Neuron (in vitro differentiated cells): ENCODE data around the gene EHD4.

ENCODE experiments used
- H2AFZ ChIP-seq: one replicate; pipeline ENCODE4 v1.6.1; 2013; ENCODE audit warnings: low read depth, mild to moderate bottlenecking, inconsistent platforms, low read length, moderate library complexity
- H3K27me3 ChIP-seq: one replicate; pipeline ENCODE4 v1.6.1; 2013; ENCODE audit warnings: low read length; ENCODE audit not compliant: insufficient read depth
- H3K36me3 ChIP-seq: one replicate; pipeline ENCODE4 v1.6.1; 2013; ENCODE audit warnings: low read length; ENCODE audit not compliant: insufficient read depth
- H3K4me1 ChIP-seq: one replicate; pipeline ENCODE4 v1.6.1; 2013; ENCODE audit warnings: low read length; ENCODE audit not compliant: insufficient read depth
- H3K4me3 ChIP-seq: 2 replicates; pipeline ENCODE4 v1.5.1; 2013; ENCODE audit warnings: mild to moderate bottlenecking, low read length, moderate library complexity
- H3K9me3 ChIP-seq: one replicate; pipeline ENCODE4 v1.6.1; 2013; ENCODE audit warnings: low read length

Gene EHD4

GRCh38 chr15:41855261-41855961 lies 116.9 kb downstream of the EHD4 start:
- Histone ChIP-seq H3K4me3 (no peak overlapping the region), H2AFZ (no peak overlapping the region), H3K9me3 (no peaks in the 10 kb centered on the region), H3K27me3 (no peaks in the 10 kb centered on the region), H3K4me1 (peaks cover 7% of the 10 kb centered on the region), H3K36me3 (no peaks in the 10 kb centered on the region)

DNA sequence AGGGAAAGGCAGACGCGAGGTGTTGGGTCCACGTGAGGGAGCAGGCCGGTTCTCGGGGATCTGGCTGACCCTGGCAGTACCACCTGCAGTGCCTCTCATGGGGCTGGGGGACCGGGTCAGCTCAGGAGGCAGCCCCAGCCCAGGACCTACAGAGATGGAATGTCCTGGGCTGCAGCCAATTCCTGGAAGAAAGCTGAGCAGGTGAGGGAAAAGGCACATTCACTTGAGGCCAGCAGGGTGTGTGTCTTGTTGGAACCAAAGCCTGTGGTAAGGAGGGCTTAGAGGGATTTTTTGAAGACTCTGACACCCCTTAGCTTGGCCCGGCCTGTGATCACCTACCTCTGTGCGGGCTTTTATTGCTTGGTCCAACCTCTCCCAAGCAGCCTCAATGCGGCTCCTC lies 117.9 kb downstream of the EHD4 start:
- Histone ChIP-seq H3K36me3 (no peaks in the 10 kb centered on the region), H3K27me3 (no peaks in the 10 kb centered on the region)

DNA sequence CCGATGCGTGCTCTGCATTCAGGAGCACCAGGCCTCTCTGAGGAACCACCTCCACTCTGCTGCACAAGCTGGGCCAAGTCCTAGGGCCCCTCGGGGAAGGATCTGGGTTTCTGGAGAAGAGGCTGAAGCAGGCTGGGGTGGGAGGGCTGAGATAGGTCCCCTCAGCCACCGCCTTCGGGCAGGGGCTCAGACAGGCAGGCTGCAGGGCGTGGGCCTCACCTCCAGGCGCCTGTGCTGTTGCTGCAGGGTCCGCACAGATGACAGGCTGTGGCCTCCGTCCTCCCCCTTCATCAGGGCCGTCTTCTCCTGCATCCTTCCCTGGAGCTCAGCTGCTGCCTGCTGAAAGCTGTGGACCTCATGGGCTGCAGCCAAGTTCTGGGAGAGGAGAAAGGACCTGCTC lies 118.5 kb downstream of the EHD4 start:
- H3K4me3 ChIP-seq, result no peak overlapping the region
- peaks cover under 1% of the 10 kb centered on the region for H3K36me3 ChIP-seq
- H3K4me1 ChIP-seq, result peaks cover 7% of the 10 kb centered on the region
- no peak overlapping the region for H2AFZ ChIP-seq
- H3K27me3 ChIP-seq, result no peaks in the 10 kb centered on the region
- H3K9me3 ChIP-seq, result no peaks in the 10 kb centered on the region

More for the DNA sequence above, 117.9 kb downstream of the EHD4 start:
- Histone ChIP-seq H2AFZ (no peak overlapping the region), H3K4me1 (peaks cover 7% of the 10 kb centered on the region), H3K4me3 (no peak overlapping the region), H3K9me3 (no peaks in the 10 kb centered on the region)

DNA sequence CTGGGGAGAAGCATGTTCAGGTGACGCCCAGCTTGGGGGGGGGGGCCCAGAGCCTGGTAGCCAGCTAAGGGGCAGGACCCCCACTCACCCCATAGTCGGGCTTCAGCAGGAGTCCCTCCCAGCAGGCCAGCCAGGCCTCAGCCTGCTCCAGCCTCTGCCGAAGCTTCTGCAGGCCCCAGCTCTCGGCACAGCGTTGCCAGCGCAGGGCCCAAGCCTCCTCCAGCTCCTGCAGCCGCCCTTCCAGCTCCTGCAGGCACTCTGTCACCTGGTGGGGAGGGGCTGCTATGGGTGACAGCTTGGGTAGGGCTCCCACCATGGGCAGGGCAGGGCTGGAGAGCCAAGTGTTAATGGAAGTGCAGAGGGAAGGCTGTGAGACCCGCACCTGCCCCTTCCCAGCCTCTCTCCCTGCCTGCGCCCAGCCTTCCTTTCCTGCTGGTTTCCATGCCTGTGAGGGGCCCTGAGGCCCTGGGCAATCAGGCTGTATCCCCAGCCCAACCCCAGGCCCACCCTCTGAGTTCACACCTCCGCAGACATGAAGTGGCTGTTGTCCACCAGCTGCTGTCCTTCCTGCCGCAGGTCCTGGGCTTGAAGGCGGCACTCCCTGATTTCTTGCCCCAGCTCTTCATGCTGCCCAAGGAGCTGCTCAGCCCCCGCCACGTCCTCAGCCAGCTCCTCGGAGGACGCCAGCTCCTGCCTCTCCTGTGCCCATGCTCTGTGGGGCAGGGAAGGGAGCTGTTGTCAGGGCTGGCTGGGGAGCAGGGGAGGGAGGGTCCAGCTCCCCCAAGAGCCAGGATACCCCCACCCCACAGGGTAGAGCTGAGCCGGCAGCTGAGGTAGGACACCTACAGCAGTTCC lies 119.4 kb downstream of the EHD4 start:
- peaks cover 9% of the 10 kb centered on the region for H3K36me3 ChIP-seq
- H3K9me3 ChIP-seq, result no peaks in the 10 kb centered on the region
- no peaks in the 10 kb centered on the region for H3K27me3 ChIP-seq
- H3K4me3 ChIP-seq, result no peak overlapping the region
- H3K4me1 ChIP-seq, result peaks cover 7% of the 10 kb centered on the region
- no peak overlapping the region for H2AFZ ChIP-seq

- Histone ChIP-seq H3K27me3 (no peaks in the 10 kb centered on the region), H3K9me3 (no peaks in the 10 kb centered on the region), H3K4me3 (no peak overlapping the region), H3K36me3 (peaks cover 20% of the 10 kb centered on the region), H2AFZ (no peak overlapping the region), H3K4me1 (peaks cover 7% of the 10 kb centered on the region)
Measured at GRCh38 chr15:41851755-41852370, 120.5 kb downstream of the EHD4 start.

GRCh38 chr15:41851167-41851523 lies 121.2 kb downstream of the EHD4 start:
- H3K9me3 ChIP-seq, result no peaks in the 10 kb centered on the region
- H3K27me3 ChIP-seq, result no peaks in the 10 kb centered on the region
- H2AFZ ChIP-seq, result no peak overlapping the region
- peaks cover 7% of the 10 kb centered on the region for H3K4me1 ChIP-seq
- no peak overlapping the region for H3K4me3 ChIP-seq
- peaks cover 26% of the 10 kb centered on the region for H3K36me3 ChIP-seq

- Histone ChIP-seq H3K4me1 (peaks cover 7% of the 10 kb centered on the region), H3K4me3 (no peak overlapping the region), H3K9me3 (no peaks in the 10 kb centered on the region), H2AFZ (no peak overlapping the region), H3K27me3 (no peaks in the 10 kb centered on the region), H3K36me3 (peaks cover 29% of the 10 kb centered on the region)
Measured at GRCh38 chr15:41850482-41851166, 121.7 kb downstream of the EHD4 start.

GRCh38 chr15:41849861-41850260 lies 122.5 kb downstream of the EHD4 start:
- Histone ChIP-seq H3K36me3 (peaks cover 29% of the 10 kb centered on the region), H2AFZ (no peak overlapping the region), H3K4me1 (no peaks in the 10 kb centered on the region), H3K9me3 (no peaks in the 10 kb centered on the region), H3K4me3 (no peak overlapping the region), H3K27me3 (no peaks in the 10 kb centered on the region)

DNA sequence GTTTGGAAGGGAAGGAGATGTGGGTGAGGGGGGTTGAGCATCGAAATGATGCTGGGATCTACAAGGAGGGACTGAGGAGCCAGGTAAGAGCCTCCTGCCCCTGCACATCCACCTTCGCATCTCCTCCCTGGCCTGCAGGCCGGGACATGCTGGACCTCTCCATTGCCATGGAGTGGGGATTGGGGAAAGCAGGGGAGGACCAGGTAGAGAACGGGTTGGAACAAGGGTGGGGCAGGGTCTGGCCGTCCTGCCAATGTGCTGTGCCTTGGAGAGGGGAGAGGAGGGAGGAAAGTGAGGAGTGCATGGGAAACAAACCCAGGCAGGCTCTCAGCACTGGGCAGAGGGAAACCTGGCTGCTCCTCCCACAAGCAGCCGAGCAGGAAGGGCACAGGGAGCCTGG lies 123.2 kb downstream of the EHD4 start:
- Histone ChIP-seq H2AFZ (no peak overlapping the region), H3K36me3 (peaks cover 29% of the 10 kb centered on the region), H3K4me1 (no peaks in the 10 kb centered on the region), H3K4me3 (no peak overlapping the region), H3K9me3 (no peaks in the 10 kb centered on the region), H3K27me3 (no peaks in the 10 kb centered on the region)

DNA sequence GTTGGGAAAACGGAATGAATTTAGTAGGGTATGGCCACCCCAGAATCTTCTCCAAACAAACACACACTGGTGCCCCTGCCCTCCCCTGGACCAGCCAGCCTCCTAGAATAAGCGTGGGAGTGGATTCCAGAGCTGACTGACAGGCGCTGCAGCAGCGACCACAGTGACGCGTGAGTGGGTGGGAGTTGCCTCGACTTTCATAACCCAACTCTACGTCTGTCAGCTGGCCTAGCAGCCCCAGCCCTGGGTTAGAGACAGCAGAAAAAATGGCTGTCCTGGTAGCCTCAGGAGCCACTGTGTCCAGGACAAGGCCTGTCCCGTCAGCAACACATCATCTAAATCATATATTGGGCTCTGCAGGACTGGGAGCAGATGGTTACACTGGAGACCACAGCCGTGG lies 123.7 kb downstream of the EHD4 start:
- no peak overlapping the region for H3K4me3 ChIP-seq
- no peaks in the 10 kb centered on the region for H3K4me1 ChIP-seq
- H3K9me3 ChIP-seq, result no peaks in the 10 kb centered on the region
- H3K27me3 ChIP-seq, result no peaks in the 10 kb centered on the region
- H3K36me3 ChIP-seq, result peaks cover 29% of the 10 kb centered on the region
- H2AFZ ChIP-seq, result no peak overlapping the region

GRCh38 chr15:41847981-41848380 lies 124.4 kb downstream of the EHD4 start:
- Histone ChIP-seq H3K4me3 (no peak overlapping the region), H3K36me3 (peaks cover 34% of the 10 kb centered on the region), H3K27me3 (no peaks in the 10 kb centered on the region), H2AFZ (no peak overlapping the region), H3K9me3 (no peaks in the 10 kb centered on the region), H3K4me1 (no peaks in the 10 kb centered on the region)

GRCh38 chr15:41847206-41847605 lies 125.2 kb downstream of the EHD4 start:
- H3K9me3 ChIP-seq, result no peaks in the 10 kb centered on the region
- no peaks in the 10 kb centered on the region for H3K27me3 ChIP-seq
- peaks cover 35% of the 10 kb centered on the region for H3K36me3 ChIP-seq
- no peak overlapping the region for H2AFZ ChIP-seq
- H3K4me3 ChIP-seq, result no peak overlapping the region
- no peaks in the 10 kb centered on the region for H3K4me1 ChIP-seq
